Measurements from ENCODE around the gene IRF2. TPM values are rescaled to one million over a fixed set of nuclear protein-coding genes. Genes with fewer than 3 reads are reported as not detected.

The IRF2 gene
- total and polyA plus RNA-seq, 2 donors from 2014 or later, result 16.8 to 42.8 TPM

GRCh38 chr4:184440595-184441358 is 33.6 kb downstream of the IRF2 start:
- H3K4me3 ChIP-seq (ENCODE audit: low read length in 3 of 3), result no peak overlapping the region
- no peak for DNase-seq
- intact Hi-C loops (cut with DNase I), result no loop called here

GRCh38 chr4:184439856-184440594 is 34.3 kb downstream of the IRF2 start:
- no peak for TF ChIP-seq CTCF (IDR thresholded peaks at IDR 0.05; ENCODE audit: borderline replicate concordance, extremely low read depth, insufficient read depth)
- Histone ChIP-seq H3K9ac (ENCODE audit: low read length in 3 of 3) (no peak overlapping the region), H3K4me3 (ENCODE audit: low read length in 3 of 3) (no peak overlapping the region), H3K4me1 (ENCODE audit: control insufficient read depth in 2 of 3, insufficient read depth in 2 of 3, low read depth in 1 of 3, low read length in 3 of 3) (peaks cover 0 to 27% (median 0%) of the 10 kb centered on the region in 3 donors), H3K36me3 (ENCODE audit: control insufficient read depth in 2 of 3, insufficient read depth in 3 of 3, low read length in 3 of 3) (no peaks in the 10 kb centered on the region), H3K27me3 (ENCODE audit: control insufficient read depth, insufficient read depth, low read length) (no peaks in the 10 kb centered on the region), H3K27ac (ENCODE audit: low read depth in 2 of 2, low read length in 2 of 2) (no peak overlapping the region), H3K9me3 (ENCODE audit: control insufficient read depth in 2 of 3, insufficient read depth in 1 of 3, low read length in 3 of 3) (no peaks in the 10 kb centered on the region)
- DNase-seq, result peak in 4 of 5 donors; percentile 24 to 49 (median 36)
- no peak for FAIRE-seq
- intact Hi-C loops (cut with DNase I), result no loop called here

More at GRCh38 chr4:184440595-184441358, 33.6 kb downstream of the IRF2 start:
- Histone ChIP-seq H3K4me1 (ENCODE audit: control insufficient read depth in 2 of 3, insufficient read depth in 2 of 3, low read depth in 1 of 3, low read length in 3 of 3) (peaks cover 0 to 32% (median 0%) of the 10 kb centered on the region in 3 donors), H3K36me3 (ENCODE audit: control insufficient read depth in 2 of 3, insufficient read depth in 3 of 3, low read length in 3 of 3) (no peaks in the 10 kb centered on the region), H3K9ac (ENCODE audit: low read length in 3 of 3) (no peak overlapping the region), H3K9me3 (ENCODE audit: control insufficient read depth in 2 of 3, insufficient read depth in 1 of 3, low read length in 3 of 3) (no peaks in the 10 kb centered on the region), H3K27me3 (ENCODE audit: control insufficient read depth, insufficient read depth, low read length) (no peaks in the 10 kb centered on the region), H3K27ac (ENCODE audit: low read depth in 2 of 2, low read length in 2 of 2) (no peak overlapping the region)
- no peak for FAIRE-seq
- no peak for TF ChIP-seq CTCF (IDR thresholded peaks at IDR 0.05; ENCODE audit: borderline replicate concordance, extremely low read depth, insufficient read depth)

GRCh38 chr4:184439386-184439785 is 35.0 kb downstream of the IRF2 start:
- H3K9ac ChIP-seq (ENCODE audit: low read length in 3 of 3), result no peak overlapping the region
- TF ChIP-seq CTCF (IDR thresholded peaks at IDR 0.05; ENCODE audit: borderline replicate concordance, extremely low read depth, insufficient read depth), result no peak
- intact Hi-C loops (cut with DNase I), result no loop called here
- H3K27me3 ChIP-seq (ENCODE audit: control insufficient read depth, insufficient read depth, low read length), result no peaks in the 10 kb centered on the region
- no peak overlapping the region for H3K27ac ChIP-seq (ENCODE audit: low read depth in 2 of 2, low read length in 2 of 2)
- no peak overlapping the region for H3K4me3 ChIP-seq (ENCODE audit: low read length in 3 of 3)
- no peaks in the 10 kb centered on the region for H3K36me3 ChIP-seq (ENCODE audit: control insufficient read depth in 2 of 3, insufficient read depth in 3 of 3, low read length in 3 of 3)
- no peaks in the 10 kb centered on the region for H3K9me3 ChIP-seq (ENCODE audit: control insufficient read depth in 2 of 3, insufficient read depth in 1 of 3, low read length in 3 of 3)
- H3K4me1 ChIP-seq (ENCODE audit: control insufficient read depth in 2 of 3, insufficient read depth in 2 of 3, low read depth in 1 of 3, low read length in 3 of 3), result peaks cover 0 to 24% (median 0%) of the 10 kb centered on the region in 3 donors
- no peak for FAIRE-seq
- DNase-seq, result no peak
